Body of pancreas (tissue), 4 donors: Measurements from ENCODE around the gene CCDC85A. TPM values are rescaled to one million over a fixed set of nuclear protein-coding genes. Genes with fewer than 3 reads are reported as not detected.

Experiments used
- ATAC-seq: fragments of 150-250 bp; one replicate; pipeline ENCODE4 v1.9.1; 2016
- DNase-seq, 4 donors: peaks; one replicate each; pipeline ENCODE4 v3.0.0-alpha.2; 2019
- H3K27ac ChIP-seq, 4 donors: fragments of 200-600 bp; sonication (generic); 1 replicate in 3 of 4; 2 replicates in 1 of 4; pipeline versions ENCODE4 v1.5.1 to v1.6.1; 2016 to 2019; ENCODE audit warnings: mild to moderate bottlenecking in 1 of 4, mixed read lengths in 1 of 4, moderate library complexity in 1 of 4
- H3K27me3 ChIP-seq, 2 donors: fragments of 200-600 bp; sonication (generic); one replicate each; pipeline ENCODE4 v1.6.0; 2016; ENCODE audit warnings: mild to moderate bottlenecking in 1 of 2
- H3K36me3 ChIP-seq, 2 donors: fragments of 200-600 bp; sonication (generic); replicated peaks in 1 of 2; 2 replicates each; pipeline ENCODE4 v1.5.1; 2016; ENCODE audit warnings: low read depth in 2 of 2; ENCODE audit not compliant: insufficient read depth in 1 of 2
- H3K4me1 ChIP-seq: fragments of 200-600 bp; sonication (generic); one replicate; pipeline ENCODE4 v1.6.0; 2016
- H3K4me3 ChIP-seq, 2 donors: fragments of 200-600 bp; sonication (generic); 1 replicate in 1 of 2; 2 replicates in 1 of 2; pipeline ENCODE4 v1.5.1; 2016 to 2019
- H3K9me3 ChIP-seq, 3 donors: fragments of 200-600 bp; sonication (generic); 1 replicate in 2 of 3; 2 replicates in 1 of 3; pipeline ENCODE4 v1.5.1; 2016
- POLR2A ChIP-seq, 3 donors: fragments of 450-650 bp; IDR thresholded peaks; one replicate each; pipeline ENCODE4 v1.6.1; 2016; ENCODE audit warnings: antibody characterized with exemption in 3 of 3, mild to moderate bottlenecking in 2 of 3
- WGBS, 2 donors: methylation state at CpG; one replicate each; pipeline ENCODE4 v1.1.5; 2017; 5-methylcytosine and 5-hydroxymethylcytosine counted together
- intact Hi-C: fragments of 100-400 bp; cut with DNase I; formaldehyde crosslinking; loops from one replicate; pipeline ENCODE4 v1.15.1; 2023
- total RNA-seq, 2 donors: library from RNA; depleted of rRNA; stranded (reverse); fragments of >200 nt; gene quantifications; one replicate each; pipeline ENCODE4 v1.1.0, GENCODE V29; 2016
- TF ChIP-seq, protein P1 (sequence below), 7 experiments: fragments of 450-650 bp in 4 of 7; fragments of 200-600 bp in 3 of 7; sonication (generic) in 3 of 7; IDR thresholded peaks; one replicate each; pipeline ENCODE4 v1.5.1; 2016 to 2019; ENCODE audit warnings: antibody characterized with exemption in 7 of 7

CCDC85A gene
- total RNA-seq, 2 donors from 2014 or later: 2.3 to 2.6 TPM

GRCh38 chr2:56215911-56216310, 32.1 kb downstream of the CCDC85A start:
- ATAC-seq (no peak), DNase-seq (no peak)
- no peaks in the 10 kb centered on the region for H3K4me1 ChIP-seq
- WGBS, 2 donors: 83 to 89% methylated on average over 2 of the region's 2 CpGs
- TF ChIP-seq, protein P1, sequence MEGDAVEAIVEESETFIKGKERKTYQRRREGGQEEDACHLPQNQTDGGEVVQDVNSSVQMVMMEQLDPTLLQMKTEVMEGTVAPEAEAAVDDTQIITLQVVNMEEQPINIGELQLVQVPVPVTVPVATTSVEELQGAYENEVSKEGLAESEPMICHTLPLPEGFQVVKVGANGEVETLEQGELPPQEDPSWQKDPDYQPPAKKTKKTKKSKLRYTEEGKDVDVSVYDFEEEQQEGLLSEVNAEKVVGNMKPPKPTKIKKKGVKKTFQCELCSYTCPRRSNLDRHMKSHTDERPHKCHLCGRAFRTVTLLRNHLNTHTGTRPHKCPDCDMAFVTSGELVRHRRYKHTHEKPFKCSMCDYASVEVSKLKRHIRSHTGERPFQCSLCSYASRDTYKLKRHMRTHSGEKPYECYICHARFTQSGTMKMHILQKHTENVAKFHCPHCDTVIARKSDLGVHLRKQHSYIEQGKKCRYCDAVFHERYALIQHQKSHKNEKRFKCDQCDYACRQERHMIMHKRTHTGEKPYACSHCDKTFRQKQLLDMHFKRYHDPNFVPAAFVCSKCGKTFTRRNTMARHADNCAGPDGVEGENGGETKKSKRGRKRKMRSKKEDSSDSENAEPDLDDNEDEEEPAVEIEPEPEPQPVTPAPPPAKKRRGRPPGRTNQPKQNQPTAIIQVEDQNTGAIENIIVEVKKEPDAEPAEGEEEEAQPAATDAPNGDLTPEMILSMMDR (IDR thresholded peaks at IDR 0.05): no peak
- TF ChIP-seq POLR2A (IDR thresholded peaks at IDR 0.05): no peak
- H3K27ac ChIP-seq: no peak overlapping the region
- H3K4me3 ChIP-seq: no peak overlapping the region
- no peaks in the 10 kb centered on the region for H3K36me3 ChIP-seq
- intact Hi-C loops: no loop called here
- H3K27me3 ChIP-seq: no peaks in the 10 kb centered on the region
- H3K9me3 ChIP-seq: no peaks in the 10 kb centered on the region

- DNase-seq (no peak), ATAC-seq (no peak)
- intact Hi-C loops: no loop called here
- Histone ChIP-seq H3K27ac (no peak overlapping the region), H3K4me1 (no peaks in the 10 kb centered on the region), H3K9me3 (no peaks in the 10 kb centered on the region), H3K27me3 (no peaks in the 10 kb centered on the region), H3K36me3 (no peaks in the 10 kb centered on the region), H3K4me3 (no peak overlapping the region)
- WGBS, 2 donors: 72 to 88% methylated on average over 1 of the region's 1 CpG
- TF ChIP-seq, protein P1 (IDR thresholded peaks at IDR 0.05): no peak
- no peak for TF ChIP-seq POLR2A (IDR thresholded peaks at IDR 0.05)
Observed at GRCh38 chr2:56217106-56217505, 33.3 kb downstream of the CCDC85A start.

DNA sequence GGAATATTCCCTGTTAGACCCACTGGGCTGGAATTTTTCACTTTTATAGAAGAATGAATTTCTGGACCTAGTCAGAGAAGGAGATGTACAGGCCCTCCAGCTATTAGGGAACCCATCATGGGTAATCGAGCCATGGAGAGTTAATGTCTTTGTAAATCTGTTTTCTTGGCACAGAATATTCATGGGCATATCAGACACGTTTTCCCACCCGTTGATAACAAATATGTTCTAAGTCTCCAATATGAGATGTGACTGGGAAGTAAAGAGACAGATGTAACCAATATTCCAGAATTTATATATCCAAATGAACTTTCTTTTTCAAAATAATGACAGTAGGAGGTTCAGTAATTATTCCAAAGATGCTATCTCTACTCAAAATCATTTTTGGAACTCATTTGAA, 38.7 kb downstream of the CCDC85A start:
- DNase-seq: no peak
- Histone ChIP-seq H3K4me3 (no peak overlapping the region), H3K27me3 (no peaks in the 10 kb centered on the region), H3K9me3 (no peaks in the 10 kb centered on the region), H3K27ac (no peak overlapping the region), H3K36me3 (no peaks in the 10 kb centered on the region), H3K4me1 (no peaks in the 10 kb centered on the region)
- intact Hi-C loops: no loop called here
- WGBS, 2 donors: 45 to 58% methylated on average over 3 of the region's 3 CpGs
- ATAC-seq: no peak
- TF ChIP-seq, protein P1 (IDR thresholded peaks at IDR 0.05): no peak

DNA sequence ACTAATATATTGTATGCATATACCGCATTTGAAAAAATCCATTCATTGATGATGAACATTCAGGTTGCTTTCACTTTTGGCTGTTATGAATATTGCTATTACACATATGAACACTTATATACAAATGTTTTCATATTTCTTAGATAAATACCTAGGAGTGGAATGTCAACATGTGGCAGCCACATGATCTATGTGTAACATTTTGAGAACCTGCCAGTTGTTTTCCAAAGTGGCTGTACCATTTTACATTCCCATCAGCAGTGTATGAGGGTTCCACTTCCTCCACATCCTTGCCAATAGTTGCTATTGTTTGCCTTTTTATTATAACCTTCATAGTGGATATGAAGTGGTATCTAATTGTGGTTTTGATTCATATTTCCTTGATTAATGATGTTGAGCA, 40.5 kb downstream of the CCDC85A start:
- TF ChIP-seq, protein P1 (IDR thresholded peaks at IDR 0.05): no peak
- TF ChIP-seq POLR2A (IDR thresholded peaks at IDR 0.05): no peak
- Histone ChIP-seq H3K27ac (no peak overlapping the region), H3K9me3 (no peaks in the 10 kb centered on the region), H3K27me3 (no peaks in the 10 kb centered on the region), H3K36me3 (no peaks in the 10 kb centered on the region), H3K4me1 (no peaks in the 10 kb centered on the region), H3K4me3 (no peak overlapping the region)
- no peak for DNase-seq
- no peak for ATAC-seq
- 73 to 88% methylated on average over 1 of the region's 1 CpG for WGBS, 2 donors
- intact Hi-C loops: no loop called here

GRCh38 chr2:56227811-56228210, 44.0 kb downstream of the CCDC85A start:
- Histone ChIP-seq H3K4me1 (no peaks in the 10 kb centered on the region), H3K9me3 (no peaks in the 10 kb centered on the region), H3K36me3 (no peaks in the 10 kb centered on the region), H3K4me3 (no peak overlapping the region), H3K27me3 (no peaks in the 10 kb centered on the region), H3K27ac (no peak overlapping the region)
- 60 to 69% methylated on average over 1 of the region's 1 CpG for WGBS, 2 donors
- no peak for ATAC-seq
- TF ChIP-seq, protein P1 (IDR thresholded peaks at IDR 0.05): no peak
- TF ChIP-seq POLR2A (IDR thresholded peaks at IDR 0.05): no peak
- intact Hi-C loops: no loop called here
- DNase-seq: no peak
